OCI-LY3 (cell line): ENCODE measurements around the gene DGLUCY.
"Not testable (repeated sequence)": the region's sequence is repeated elsewhere in the genome, so short reads cannot be mapped to it uniquely, and the experiment has no call there.

ENCODE experiments used
- H2AFZ ChIP-seq: fragments of 200-600, 300-600 bp; shearing (Covaris generic); 2 replicates; pipeline ENCODE4 v1.6.0; 2014; ENCODE audit warnings: antibody characterized with exemption, low read depth, low read length
- H3K27ac ChIP-seq: fragments of 200-600, 300-600 bp; sonication (generic); 2 replicates; pipeline ENCODE4 v1.5.1; 2014; ENCODE audit warnings: mild to moderate bottlenecking, low read length, moderate library complexity, mixed read lengths
- H3K27me3 ChIP-seq: fragments of 200-600, 300-600 bp; sonication (generic); 2 replicates; pipeline ENCODE4 v1.6.1; 2014; ENCODE audit warnings: low read depth, low read length, mixed read lengths
- H3K36me3 ChIP-seq: fragments of 200-600, 300-600 bp; sonication (generic); replicated peaks from 2 replicates; pipeline ENCODE3; 2014; ENCODE audit warnings: low read depth, low read length, mixed read lengths
- H3K4me1 ChIP-seq: fragments of 300-600, 200-600 bp; sonication (generic); 2 replicates; pipeline ENCODE4 v1.6.1; 2014; ENCODE audit warnings: low read length, mixed read lengths
- H3K4me2 ChIP-seq: fragments of 200-600, 300-600 bp; sonication (generic); 2 replicates; pipeline ENCODE4 v1.6.1; 2014; ENCODE audit warnings: low read length, mixed read lengths
- H3K4me3 ChIP-seq: fragments of 300-600, 200-600 bp; sonication (generic); 2 replicates; pipeline ENCODE4 v1.5.1; 2014; ENCODE audit warnings: antibody characterized with exemption, mild to moderate bottlenecking, low read length, moderate library complexity
- H3K79me2 ChIP-seq: fragments of 300-600, 200-600 bp; shearing (Covaris generic); 2 replicates; pipeline ENCODE4 v1.6.1; 2014; ENCODE audit warnings: mild to moderate bottlenecking, low read length, mixed read lengths
- H3K9ac ChIP-seq: fragments of 300-600, 200-600 bp; shearing (Covaris generic); 2 replicates; pipeline ENCODE4 v1.6.0; 2014; ENCODE audit warnings: mild to moderate bottlenecking, low read length, moderate library complexity
- H3K9me3 ChIP-seq: fragments of 200-600, 300-600 bp; shearing (Covaris generic); 2 replicates; pipeline ENCODE4 v1.6.1; 2014; ENCODE audit warnings: low read length, mixed read lengths; ENCODE audit not compliant: insufficient read depth
- H4K20me1 ChIP-seq: fragments of 200-600, 300-600 bp; sonication (generic); 2 replicates; pipeline ENCODE4 v1.6.1; 2016; ENCODE audit warnings: low read length, mixed read lengths; ENCODE audit not compliant: insufficient read depth
- CTCF ChIP-seq: fragments of 200-600, 300-600 bp; sonication (generic); IDR thresholded peaks from 2 replicates; pipeline ENCODE4 v1.5.1; 2014; ENCODE audit warnings: antibody characterized with exemption, low read length, low read depth
- EZH2phosphoT487 ChIP-seq: fragments of 200-600 bp; shearing (Covaris generic); IDR thresholded peaks from 2 replicates; pipeline ENCODE4 v1.6.1; 2018; ENCODE audit warnings: antibody characterized with exemption, mixed run types, low read depth

DGLUCY gene

GRCh38 chr14:91123201-91123600 lies 9.3 kb downstream of the DGLUCY start:
- no peaks in the 10 kb centered on the region for H3K27me3 ChIP-seq
- H3K27ac ChIP-seq, result no peak overlapping the region
- peaks cover 45% of the 10 kb centered on the region for H3K36me3 ChIP-seq
- H3K4me1 ChIP-seq, result peaks cover 11% of the 10 kb centered on the region
- peaks cover 9% of the 10 kb centered on the region for H4K20me1 ChIP-seq
- no peak overlapping the region for H2AFZ ChIP-seq
- no peaks in the 10 kb centered on the region for H3K9me3 ChIP-seq
- H3K9ac ChIP-seq, result no peak overlapping the region
- H3K4me2 ChIP-seq, result no peak overlapping the region
- TF ChIP-seq CTCF (no peak), EZH2phosphoT487 (no peak)
- H3K79me2 ChIP-seq, result peaks cover 65% of the 10 kb centered on the region
- H3K4me3 ChIP-seq, result no peak overlapping the region

DNA sequence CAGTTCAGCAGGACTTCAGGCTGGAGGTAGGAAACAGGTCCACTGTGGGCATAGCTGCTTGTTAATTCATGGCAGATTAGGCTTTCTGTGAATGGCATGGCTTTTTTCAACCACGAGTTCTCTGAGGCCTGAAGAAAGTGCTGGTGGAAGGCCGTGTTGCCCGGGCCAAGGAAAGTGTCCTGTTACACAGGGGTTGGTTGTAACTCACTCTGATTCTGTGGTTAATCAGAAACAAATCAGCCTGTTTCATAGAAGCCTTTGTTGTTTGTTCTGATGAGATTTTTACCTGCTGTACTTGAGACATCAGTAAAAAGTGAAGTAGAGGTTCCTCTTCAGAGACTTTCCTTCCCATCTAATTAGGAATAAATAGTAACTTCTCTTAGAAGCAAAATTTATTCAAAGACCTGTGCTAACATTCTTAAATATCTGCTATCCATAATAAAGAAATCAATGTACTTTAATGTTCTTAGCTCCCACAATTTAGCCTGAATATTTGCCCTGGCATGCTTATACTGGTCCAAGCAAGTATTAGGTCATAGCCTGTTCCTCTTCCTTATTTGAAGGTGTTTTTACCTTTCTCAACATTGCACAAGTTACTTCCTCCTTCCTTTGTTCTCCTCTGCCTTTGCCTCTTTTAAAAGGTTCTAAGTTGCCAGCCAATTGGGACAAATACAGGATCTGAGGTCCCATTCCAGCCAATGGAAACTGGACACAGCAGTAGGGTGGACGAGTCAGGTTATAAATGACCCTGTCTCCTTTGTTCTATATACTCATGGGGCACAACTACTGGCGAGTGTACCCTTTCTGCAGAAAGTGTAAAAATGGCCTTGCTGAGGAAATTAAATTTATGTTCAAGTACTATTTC lies 10.8 kb downstream of the DGLUCY start:
- Histone ChIP-seq H3K27ac (peak overlapping the region; percentile 44), H3K36me3 (peaks cover 36% of the 10 kb centered on the region), H3K4me1 (peaks cover 11% of the 10 kb centered on the region), H3K4me2 (peak overlapping the region; percentile 20; the same call in 1 of the 2 replicates), H3K79me2 (peaks cover 52% of the 10 kb centered on the region)
- not testable (repeated sequence) for H3K9ac ChIP-seq, H4K20me1 ChIP-seq, H3K9me3 ChIP-seq, H3K4me3 ChIP-seq, H3K27me3 ChIP-seq, H2AFZ ChIP-seq

- Histone ChIP-seq H3K4me2 (no peak overlapping the region), H3K27ac (peak overlapping the region; percentile 8; the same call in 1 of the 2 replicates), H4K20me1 (peaks cover 7% of the 10 kb centered on the region; the same call in 1 of the 2 replicates), H3K9ac (no peak overlapping the region), H3K27me3 (no peaks in the 10 kb centered on the region), H3K79me2 (peaks cover 47% of the 10 kb centered on the region), H3K9me3 (no peaks in the 10 kb centered on the region), H3K36me3 (peaks cover 40% of the 10 kb centered on the region), H3K4me1 (peaks cover 11% of the 10 kb centered on the region), H3K4me3 (no peak overlapping the region), H2AFZ (no peak overlapping the region)
- no peak for TF ChIP-seq CTCF
- no peak for TF ChIP-seq EZH2phosphoT487
Measured at GRCh38 chr14:91125271-91125660, 11.4 kb downstream of the DGLUCY start.

DNA sequence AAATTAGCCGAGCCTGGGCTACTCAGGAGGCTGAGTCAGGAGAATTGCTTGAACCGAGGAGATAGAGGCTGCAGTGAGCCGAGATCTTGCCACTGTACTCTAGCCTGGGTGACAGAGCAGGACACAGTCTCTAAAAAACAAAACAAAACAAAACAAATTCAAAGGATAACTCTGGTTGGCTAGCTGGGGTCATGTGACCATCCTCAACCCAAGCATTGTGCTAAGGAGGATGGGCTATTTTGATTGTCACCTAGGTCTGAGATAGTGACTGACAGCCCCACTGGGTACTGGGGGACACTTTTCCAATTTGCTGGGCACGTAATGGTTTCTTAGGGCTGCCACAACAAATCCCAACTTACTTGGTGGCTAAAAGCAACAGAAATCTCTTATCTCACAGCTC lies 11.9 kb downstream of the DGLUCY start:
- Histone ChIP-seq H3K4me3 (no peak overlapping the region), H3K27ac (no peak overlapping the region), H3K9ac (no peak overlapping the region), H3K4me2 (no peak overlapping the region), H3K4me1 (peaks cover 11% of the 10 kb centered on the region), H3K27me3 (no peaks in the 10 kb centered on the region), H3K79me2 (peaks cover 42% of the 10 kb centered on the region), H4K20me1 (peaks cover 4% of the 10 kb centered on the region; the same call in 1 of the 2 replicates), H2AFZ (no peak overlapping the region), H3K9me3 (no peaks in the 10 kb centered on the region), H3K36me3 (peaks cover 42% of the 10 kb centered on the region)
- TF ChIP-seq EZH2phosphoT487, result no peak
- TF ChIP-seq CTCF, result no peak
